NCI-H524 (cell line): ENCODE data around the gene DYNLL1.
"Not testable (repeated sequence)": the region's sequence is repeated elsewhere in the genome, so short reads cannot be mapped to it uniquely, and the experiment has no call there.

Source experiments
- DNase-seq, 2 experiments: peaks; one replicate each; lab custom pipeline; 2025; lab: John Stamatoyannopoulos, UW

DYNLL1 gene

DNA sequence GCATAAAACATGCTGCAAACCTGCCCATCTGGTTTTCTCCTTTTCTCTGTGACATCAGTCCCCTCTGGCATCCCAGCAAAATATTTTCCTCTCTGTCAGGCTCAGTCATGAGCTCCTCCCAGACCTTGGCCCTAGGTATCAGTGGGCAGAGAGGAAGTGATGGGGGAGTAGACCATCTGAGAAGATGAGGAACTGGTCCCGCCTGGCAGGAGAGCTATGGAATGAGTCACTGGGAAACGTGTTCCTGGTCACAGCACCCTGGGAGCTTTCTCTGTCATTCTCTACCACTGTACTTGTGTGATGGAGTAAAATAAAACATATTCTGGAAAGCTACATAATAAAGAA is 21.3 kb upstream of the DYNLL1 start:
- no peak for DNase-seq

DNA sequence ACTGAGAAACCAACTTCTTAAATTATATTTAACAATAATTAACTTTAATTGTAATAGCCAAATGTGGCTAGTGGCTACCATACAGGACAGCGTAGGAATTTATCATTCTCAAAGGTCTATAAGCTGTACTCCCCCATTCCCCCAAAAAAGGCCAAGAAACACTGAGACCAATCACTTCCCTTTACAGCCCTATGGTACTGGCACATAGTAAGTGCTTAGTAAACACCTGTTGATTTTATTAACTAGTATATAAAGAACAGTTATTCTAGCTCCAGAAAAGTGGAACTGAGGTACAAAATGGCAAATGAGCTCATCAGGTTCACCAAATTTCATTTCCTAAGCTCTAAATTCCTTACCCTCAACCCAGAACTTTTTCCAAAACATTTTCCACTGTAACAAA is 20.3 kb upstream of the DYNLL1 start:
- no peak for DNase-seq

DNA sequence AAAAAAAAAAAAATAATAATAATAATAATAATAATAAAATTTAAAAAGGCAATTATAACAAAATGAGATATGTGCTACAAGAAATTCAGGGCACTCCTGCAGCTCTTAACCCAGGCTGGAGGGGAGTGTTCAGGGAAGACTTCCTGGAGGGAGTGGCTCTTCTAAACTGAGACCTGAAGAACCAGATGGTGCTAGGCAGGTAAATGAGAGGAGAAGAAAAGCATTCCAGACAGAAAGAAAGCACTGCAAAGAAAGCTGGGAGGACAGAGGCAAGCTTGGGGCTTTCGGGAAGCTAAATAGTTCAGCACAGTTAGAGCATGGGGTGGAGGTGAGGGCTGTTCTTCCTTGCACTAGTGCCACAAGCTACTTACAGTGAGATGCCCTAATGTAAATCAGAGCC is 16.5 kb upstream of the DYNLL1 start:
- DNase-seq = no peak

DNA sequence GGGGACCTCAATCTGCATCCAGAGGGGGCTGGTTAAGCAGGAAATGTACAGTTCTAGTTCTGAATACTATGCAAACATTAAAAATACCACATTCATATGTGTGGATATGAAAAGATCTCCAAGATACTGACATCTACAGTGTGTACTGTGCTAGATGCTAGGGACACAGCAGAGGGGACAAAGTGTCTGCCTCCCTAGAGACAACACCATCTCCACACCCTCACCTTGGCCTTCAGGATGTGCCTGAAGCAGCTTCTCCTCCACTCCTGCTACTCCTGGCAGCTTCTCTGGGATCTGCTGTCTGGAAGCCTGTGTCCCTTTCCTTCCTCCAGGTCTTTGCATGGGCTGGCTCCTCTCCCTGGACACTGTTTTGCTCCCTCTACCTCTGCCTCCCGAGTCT is 15.7 kb upstream of the DYNLL1 start:
- DNase-seq = no peak

DNA sequence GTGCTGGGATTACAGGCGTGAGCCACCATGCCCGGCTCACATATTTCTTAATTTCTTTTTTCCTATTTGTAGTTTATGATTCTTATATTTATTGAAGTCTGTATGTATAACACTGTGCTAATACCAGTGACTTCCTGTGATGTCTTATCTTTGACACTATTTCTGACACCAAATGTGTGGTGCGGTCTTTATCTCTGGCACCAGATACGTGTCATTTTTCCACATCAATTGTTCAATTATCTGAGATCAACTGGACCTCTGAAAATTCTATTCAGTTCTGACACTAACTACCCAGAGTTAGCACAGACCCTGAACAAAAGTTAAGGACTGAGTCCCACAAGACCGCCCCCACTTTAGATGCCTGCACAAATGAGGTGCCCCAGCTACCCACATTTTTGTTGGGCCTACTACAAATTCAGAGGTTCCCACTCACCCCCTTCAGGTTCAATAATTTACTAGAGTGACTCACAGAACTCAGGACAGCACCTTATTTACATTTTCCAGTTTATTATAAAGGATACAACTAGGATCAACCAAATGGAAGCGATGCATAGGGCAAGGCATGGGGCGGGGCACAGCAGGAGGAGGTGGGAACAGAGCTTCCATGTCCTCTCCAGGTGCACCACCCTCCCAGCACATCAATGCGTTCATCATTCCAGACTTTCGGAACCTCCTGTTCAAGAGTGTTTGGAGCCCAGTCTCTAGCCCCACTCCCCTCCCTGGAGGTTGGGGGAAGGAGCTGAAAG is 14.7 kb upstream of the DYNLL1 start:
- DNase-seq = no peak

DNA sequence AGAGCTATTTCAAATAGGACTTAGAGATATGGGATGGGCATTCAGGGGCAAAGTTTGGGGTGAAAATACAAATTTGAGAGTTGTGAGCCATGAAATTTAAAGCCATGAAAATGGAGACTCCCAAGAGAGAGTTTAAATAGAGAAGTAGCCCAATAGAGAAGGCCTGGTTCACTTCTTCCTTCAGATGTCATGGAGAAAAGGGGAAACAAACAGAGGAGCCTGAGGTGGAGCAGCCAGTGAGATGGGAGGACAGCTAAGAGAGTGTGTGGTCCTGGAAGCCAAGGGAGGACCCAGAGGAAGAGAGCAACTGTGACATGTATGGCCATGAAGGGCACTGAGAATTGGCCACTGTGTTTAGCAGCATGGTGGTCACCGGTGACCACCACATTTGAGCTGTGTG is 12.3 kb upstream of the DYNLL1 start:
- no peak for DNase-seq

DNA sequence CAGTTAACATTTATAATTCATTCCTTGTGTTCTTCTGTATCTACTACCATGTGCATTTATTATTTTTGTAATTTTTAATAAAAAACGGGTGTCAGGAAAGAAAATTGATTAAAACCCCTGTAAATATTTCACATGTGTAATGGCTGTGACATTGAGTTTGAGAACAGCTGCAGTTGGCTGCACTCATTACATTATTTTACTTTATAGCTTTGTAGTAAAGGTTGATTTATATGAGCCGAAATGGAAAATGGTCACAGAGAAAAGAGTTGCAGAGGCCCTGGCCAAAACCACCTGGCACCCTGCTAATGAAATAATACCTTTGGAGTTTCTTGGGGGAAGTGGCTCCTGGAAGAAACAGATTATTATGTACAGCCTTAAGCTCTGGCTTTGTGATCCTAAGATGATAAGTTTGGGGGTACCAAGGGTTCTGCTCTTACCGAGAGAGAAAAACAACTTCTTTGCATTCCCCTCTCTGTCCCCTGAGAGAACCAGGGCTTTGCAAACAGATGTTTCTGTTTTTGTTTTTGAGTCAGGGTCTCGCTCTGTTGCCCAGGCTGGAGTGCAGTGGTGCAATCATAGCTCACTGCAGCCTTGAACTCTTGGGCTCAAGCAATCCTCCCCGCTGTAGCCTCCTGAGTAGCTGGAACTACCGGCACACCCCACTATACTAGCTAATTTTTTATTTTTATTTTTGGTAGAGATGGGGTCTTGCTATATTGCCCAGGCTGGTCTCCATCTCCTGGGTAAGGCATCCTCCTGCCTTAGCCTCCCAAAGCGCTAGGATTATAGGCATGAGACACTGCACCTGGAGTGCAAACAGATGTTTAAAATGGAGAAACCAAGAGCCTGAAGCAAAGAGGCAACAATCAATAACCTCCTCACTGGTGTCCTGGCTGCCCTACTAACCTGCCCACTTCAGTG is 9.7 kb upstream of the DYNLL1 start:
- no peak for DNase-seq

DNA sequence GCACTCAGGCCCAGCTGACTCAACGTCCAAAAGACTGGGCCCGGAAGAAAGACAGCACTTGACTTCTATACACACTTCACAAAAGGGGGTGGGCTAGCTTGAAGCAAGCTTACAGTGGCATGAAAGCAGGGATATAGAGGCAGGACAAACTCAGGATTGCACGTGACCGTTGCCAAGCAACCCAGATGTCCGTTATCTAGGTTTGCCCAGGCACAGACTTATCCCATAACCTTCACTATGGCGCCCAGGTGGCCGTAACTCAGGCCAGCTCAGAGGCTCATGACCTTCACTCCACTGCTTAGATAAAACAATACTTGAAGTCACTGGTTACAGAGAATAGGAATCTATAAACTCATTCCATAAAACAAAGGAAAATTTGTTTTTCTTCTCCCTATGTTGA is 8.4 kb upstream of the DYNLL1 start:
- DNase-seq = not testable (repeated sequence)

DNA sequence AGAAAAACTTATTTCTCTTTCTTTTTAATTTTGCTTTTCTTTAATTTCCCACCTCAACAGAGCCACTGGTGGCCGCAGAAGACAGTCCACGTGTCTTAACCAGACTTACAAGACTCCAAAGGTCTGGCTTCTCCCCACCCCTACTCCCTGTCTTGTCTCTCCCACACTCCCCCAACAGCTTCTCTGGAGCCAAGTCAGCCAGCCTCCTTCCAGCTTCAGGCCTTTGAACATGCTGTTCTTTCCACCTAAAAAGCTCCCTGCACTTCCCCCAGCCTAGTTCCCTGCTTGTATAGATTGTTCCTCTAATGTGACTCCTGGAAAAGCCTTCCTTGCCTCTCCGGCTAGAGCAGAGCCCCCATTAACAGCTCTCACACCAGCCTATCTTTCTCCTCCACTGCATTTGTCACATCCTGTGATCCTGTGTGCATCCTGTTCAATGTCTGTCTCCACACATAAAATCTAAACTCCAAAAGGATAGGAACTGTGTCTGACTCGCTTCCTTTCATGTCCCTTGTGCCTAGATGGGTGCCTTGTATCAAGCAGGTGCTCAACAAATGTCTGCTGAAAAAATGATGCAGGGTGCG is 7.8 kb upstream of the DYNLL1 start:
- DNase-seq = no peak

DNA sequence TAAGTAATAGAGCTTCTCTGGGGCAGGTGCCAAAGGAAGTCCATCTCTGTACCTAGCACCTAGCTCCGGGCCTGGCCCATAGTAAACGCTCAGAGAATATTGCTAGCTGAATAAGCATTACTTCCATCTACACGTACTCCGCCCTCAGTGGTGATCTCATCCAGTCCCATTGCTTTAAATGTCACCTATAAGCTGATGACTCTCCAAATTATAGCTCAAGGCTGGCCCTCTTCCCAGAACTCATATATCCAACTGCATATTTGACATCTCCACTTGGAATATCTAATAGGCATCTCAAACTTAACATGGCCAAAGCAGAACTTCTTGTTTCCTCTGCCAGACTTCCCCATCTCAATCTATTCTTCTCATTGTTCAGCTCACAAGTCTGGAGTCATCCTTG is 6.9 kb upstream of the DYNLL1 start:
- DNase-seq = no peak

DNA sequence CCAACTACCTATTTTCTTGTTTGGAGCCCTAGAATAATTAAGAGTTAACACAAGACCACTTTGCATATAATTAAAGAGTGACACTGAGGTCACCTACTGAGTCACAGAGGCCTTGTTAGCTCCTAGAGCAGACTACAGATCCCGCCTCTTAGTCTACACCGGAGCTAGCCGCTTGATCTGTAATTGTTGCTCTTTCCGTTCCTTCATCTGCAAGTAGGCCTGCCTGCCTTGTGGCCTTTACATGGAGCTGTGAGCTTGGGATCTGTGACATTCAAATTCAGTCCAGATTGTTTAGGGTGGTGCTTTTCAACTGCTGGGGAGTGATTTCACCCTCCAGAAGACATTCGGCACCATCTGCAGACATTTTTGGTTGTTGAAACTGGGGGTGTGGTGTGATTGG is 5.6 kb upstream of the DYNLL1 start:
- DNase-seq = no peak

DNA sequence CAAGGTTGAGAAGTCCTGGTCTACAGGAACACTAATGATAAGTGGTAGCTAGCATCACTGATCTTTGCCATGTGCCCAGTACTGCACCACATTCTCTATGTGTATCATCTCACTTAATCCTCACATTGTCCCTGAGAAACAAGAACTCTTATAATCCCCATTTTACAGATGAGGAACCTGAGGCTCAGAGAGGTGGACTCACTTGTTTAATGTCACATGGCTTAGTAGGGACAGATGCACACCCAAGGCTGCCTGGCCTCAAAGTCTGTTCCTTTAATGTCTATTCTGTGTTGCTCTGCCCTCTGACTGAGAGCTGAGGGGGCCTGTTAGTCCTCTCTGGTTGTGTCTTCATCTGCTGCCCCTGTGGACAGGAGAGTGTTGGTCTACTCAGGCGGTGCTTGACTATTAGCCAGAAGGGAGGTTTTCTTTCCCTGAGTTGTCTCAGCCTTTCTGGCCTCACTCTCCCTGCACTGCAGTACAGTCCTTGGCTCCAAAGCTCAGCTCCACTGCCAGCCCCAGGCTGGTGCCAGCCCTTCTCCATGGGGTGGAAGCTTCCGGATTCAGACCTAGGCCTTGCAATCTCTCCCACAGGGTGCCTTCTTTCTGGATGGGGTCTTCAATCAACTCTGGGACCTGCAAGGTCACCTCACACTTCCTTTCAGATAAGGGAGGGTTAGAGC is 4.9 kb upstream of the DYNLL1 start:
- DNase-seq = no peak

DNA sequence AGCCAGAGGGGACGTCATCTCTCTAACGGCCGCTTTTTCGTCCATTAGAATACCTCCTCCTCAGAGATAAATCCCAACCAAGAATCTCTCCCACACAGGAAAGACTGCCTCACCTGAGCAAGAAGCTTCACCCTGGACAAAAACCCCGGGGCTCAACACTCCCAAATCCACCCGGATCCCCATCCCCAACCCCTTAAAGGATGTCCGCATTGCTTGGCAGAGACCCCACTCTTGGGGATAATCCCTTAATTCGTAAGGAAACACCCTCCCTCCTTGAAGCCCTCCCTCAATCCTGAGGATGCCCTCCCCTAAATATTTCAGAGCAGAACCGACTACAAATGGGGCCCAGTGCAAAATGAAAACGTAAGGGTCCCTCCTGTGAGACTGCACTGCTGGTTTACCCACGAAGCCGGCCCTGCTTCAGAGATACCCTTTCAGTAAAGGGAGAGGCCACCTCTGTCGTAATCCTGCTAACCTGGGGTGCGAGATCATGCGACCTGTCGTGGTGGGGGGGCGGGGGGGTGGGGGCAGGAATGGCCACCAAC is 655 bp upstream of the DYNLL1 start:
- no peak for DNase-seq

DNA sequence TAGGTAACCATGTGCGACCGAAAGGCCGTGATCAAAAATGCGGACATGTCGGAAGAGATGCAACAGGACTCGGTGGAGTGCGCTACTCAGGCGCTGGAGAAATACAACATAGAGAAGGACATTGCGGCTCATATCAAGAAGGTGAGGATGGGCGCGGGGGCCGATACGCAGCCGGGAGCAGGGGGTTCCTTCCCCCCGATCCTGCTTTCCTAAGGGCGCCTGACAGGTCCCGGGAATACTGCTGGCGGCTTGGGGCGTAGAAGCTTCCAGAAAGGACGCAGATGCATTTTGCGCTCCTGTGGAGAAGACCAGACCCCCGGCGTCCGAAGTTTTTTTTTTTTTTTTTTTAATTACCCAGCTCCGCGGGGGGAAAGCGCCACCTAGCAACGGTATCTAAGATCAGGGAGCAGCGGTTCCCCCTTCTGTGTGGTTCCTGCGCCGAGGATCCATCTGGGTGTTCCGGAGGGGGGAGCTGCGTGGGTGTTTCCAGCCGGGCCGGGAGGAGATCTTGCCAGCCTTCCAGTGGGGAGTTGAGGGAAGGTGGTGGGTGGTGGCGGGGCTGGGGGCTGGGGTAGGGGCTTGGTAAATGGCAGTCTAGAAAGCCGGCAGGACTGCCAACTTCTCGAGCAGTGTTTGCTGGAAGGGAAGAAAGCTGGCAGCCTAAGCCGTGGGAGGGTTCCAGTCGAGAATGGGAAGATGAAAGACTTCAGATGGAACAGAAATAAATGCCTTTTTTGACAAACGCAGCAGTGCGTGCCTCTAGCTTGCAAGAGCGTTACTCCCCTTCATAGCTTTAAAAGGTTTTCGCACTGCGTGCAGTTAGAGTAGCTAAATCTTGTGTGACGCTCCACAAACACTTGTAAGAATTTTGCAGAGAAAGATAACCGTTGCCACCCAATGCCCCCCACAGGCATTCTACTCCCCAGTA is 764 bp downstream of the DYNLL1 start:
- DNase-seq = peak; percentile 50 to 69

DNA sequence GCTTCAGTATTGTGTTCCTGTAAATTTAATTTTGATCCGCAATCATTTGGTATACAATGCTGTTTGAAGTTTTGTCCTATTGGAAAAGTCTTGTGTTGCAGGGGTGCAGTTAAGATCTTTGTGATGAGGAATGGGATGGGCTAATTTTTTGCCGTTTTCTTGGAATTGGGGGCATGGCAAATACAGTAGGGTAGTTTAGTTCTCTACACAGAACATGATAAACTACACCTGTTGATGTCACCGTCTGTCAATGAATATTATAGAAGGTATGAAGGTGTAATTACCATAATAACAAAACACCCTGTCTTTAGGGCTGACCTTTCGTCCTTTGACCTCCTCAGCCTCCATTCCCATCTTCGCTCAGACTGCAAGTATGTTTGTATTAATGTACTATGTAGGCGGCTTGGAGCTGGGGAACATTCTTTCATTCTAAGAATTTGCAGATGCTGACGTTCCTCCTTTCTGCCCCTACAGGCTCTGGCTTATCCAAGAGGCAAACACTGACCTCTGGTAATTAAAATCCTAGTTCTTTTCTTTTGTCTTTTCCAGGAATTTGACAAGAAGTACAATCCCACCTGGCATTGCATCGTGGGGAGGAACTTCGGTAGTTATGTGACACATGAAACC is 1.7 kb downstream of the DYNLL1 start:
- no peak for DNase-seq

DNA sequence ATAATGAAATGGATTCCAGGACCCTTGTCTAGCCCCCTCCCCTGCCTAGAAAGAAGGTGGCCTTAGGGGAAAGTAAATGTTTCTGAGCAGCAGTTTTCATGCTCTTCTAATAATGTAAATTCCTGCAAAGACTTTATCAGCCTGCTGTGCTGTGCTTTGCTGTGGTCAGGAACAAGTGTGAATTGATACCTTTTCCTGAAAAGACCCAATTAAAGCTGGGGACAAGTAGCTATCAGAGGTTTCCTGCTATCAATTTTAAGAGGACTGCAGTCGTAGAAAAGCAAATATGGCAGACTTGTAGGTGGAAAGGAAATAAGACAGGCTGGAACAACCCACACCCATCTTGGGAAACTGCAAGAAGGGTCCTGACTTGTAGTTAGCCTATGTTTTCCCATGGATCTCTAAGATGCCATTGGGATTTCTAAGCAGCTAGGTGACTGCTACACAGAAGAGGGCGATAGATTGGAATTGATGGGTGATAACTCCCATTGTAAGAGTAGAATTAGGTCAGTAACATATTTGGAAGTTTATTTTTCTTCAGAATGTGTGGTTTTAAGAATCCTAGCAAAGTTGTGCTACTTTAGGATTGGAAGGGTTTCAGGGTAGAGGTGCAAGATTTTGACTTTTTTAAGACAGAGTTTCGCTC is 3.1 kb downstream of the DYNLL1 start:
- DNase-seq = no peak

DNA sequence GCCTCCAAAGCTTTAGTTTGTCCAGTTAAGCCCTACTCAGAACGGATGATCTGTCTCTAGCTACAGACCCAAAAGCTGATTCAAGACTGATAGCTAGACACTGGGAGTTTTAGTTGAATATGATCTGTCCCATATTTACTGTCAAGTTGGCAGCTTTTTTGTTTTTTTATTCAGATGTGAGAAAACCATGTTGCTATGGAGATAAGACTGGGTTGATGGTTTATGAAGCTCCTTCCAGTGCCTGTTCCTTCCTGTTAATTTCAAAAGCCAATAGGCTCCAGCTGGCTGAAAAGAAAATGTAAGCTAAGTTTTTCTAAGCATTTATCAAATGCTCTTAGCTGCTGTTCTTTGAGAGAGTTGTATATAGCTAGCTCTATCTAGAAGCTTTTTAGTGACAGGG is 4.7 kb downstream of the DYNLL1 start:
- DNase-seq = no peak

DNA sequence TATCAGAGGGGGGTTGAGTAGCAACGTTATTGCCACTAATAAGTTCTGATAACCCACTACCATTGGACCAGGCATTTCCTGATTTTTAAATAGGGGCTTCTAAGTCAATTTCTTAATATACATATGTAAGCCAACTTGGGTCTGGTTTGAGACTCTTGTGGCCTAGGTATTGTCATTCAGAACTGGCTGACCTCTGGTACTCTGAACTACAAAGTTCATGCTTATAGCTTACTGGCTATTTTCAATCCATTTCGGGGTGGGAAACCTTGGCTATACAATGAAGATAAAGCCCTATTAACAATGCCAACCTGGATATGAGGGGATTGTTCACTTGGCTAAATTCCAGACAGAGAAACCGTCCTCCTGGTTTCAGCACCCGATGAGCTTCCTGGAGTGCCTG is 8.7 kb downstream of the DYNLL1 start:
- no peak for DNase-seq

DNA sequence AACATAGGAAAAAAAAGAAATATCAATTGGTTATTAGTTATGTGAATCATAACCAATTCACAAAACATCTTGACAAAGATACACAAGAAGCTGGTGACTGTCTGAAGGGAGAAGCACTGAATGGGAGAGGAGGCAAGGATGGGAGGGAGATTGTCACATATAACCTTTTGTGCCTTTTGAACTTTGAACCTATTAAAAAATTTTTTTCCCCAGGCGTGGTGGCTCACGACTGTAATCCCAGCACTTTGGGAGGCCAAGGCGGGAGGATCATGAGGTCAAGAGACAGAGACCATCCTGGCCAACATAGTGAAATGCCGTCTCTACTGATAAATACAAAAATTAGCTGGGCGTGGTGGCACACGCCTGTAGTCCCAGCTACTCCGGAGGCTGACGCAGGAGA is 12.6 kb downstream of the DYNLL1 start:
- DNase-seq = no peak

DNA sequence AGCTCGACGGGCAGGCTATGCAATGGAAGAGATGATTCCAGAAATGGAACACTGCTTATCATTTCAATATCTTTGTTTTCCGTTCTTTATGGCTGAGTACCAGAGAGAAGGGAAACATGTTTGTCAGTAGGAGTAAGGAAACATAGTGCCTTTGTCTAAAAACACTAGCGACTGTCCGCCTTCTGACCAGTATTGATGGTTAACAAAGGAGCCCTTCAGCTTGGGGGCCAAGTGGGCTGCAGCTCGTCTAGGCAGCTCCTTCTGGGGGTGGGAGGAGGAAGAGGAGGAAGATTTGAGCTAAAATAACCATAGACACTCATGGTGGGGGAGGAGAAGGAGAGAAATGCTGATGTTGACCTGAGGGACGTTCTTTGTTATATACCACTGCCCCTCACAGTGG is 18.1 kb downstream of the DYNLL1 start:
- no peak for DNase-seq
